WERI-Rb-1 (cell line): ENCODE results near the gene EDA.

ENCODE experiments used
- DNase-seq: peaks from one replicate; pipeline ENCODE4 v3.0.0-alpha.2; 2020
- H3K27ac ChIP-seq: fragments of 250-450 bp; sonication (Bioruptor Pico); 2 replicates; pipeline ENCODE4 v1.5.1; 2020; ENCODE audit warnings: mild to moderate bottlenecking, moderate library complexity
- H3K27me3 ChIP-seq: fragments of 250-450 bp; sonication (Bioruptor Pico); 2 replicates; pipeline ENCODE4 v1.5.1; 2021; ENCODE audit warnings: mild to moderate bottlenecking, low read depth, moderate library complexity; ENCODE audit not compliant: insufficient read depth, severe bottlenecking
- H3K36me3 ChIP-seq: fragments of 250-450 bp; sonication (Bioruptor Pico); 2 replicates; pipeline ENCODE4 v1.5.1; 2020; ENCODE audit warnings: mild to moderate bottlenecking, moderate library complexity
- H3K4me3 ChIP-seq: 2 replicates; pipeline ENCODE4 v1.5.1; 2011; ENCODE audit warnings: low read depth, mild to moderate bottlenecking, control low read depth, low read length
- H3K9me3 ChIP-seq: fragments of 250-450 bp; sonication (Bioruptor Pico); 2 replicates; pipeline ENCODE4 v1.5.1; 2021; ENCODE audit warnings: mild to moderate bottlenecking, moderate library complexity; ENCODE audit not compliant: severe bottlenecking
- CTCF ChIP-seq: IDR thresholded peaks from 2 replicates; pipeline ENCODE4 v1.5.1; 2011; ENCODE audit warnings: low read depth, mild to moderate bottlenecking, control low read depth, inconsistent platforms, low read length

Gene EDA

GRCh38 chrX:69605521-69605920 lies 10.4 kb upstream of the EDA start:
- Histone ChIP-seq H3K36me3 (no peaks in the 10 kb centered on the region), H3K27ac (no peak overlapping the region), H3K9me3 (no peaks in the 10 kb centered on the region), H3K4me3 (no peak overlapping the region), H3K27me3 (peaks cover 3% of the 10 kb centered on the region)
- no peak for TF ChIP-seq CTCF
- DNase-seq: no peak

DNA sequence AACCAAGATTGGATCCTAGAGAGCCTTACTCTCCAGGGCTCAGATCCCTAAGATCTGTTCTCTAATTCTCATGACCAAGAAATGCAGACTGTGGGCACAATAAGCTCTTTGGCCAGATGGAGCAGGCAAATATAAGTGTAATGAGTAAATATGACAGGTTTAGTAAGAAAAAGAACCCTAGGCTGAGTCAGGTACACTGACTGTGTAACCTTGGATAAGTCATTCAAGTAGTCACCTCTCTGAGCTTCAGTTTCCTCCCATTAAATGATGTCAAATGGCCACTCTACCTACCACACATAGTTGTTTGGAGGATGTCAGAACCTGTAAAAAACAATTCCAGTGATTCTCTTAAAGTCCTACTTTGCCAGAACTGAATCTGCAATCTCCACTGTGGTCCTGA lies 8.3 kb upstream of the EDA start:
- H3K36me3 ChIP-seq: no peaks in the 10 kb centered on the region
- peaks cover 3% of the 10 kb centered on the region for H3K27me3 ChIP-seq
- no peak overlapping the region for H3K4me3 ChIP-seq
- no peak for TF ChIP-seq CTCF
- no peak for DNase-seq
- H3K27ac ChIP-seq: no peak overlapping the region
- no peaks in the 10 kb centered on the region for H3K9me3 ChIP-seq

GRCh38 chrX:69613946-69614345 lies 2.0 kb upstream of the EDA start:
- Histone ChIP-seq H3K27ac (no peak overlapping the region), H3K9me3 (no peaks in the 10 kb centered on the region), H3K36me3 (no peaks in the 10 kb centered on the region), H3K27me3 (peaks cover 2% of the 10 kb centered on the region), H3K4me3 (no peak overlapping the region)
- no peak for TF ChIP-seq CTCF
- DNase-seq: no peak

GRCh38 chrX:69614886-69615285 lies 1.0 kb upstream of the EDA start:
- no peak for TF ChIP-seq CTCF
- Histone ChIP-seq H3K27ac (no peak overlapping the region), H3K9me3 (no peaks in the 10 kb centered on the region), H3K4me3 (no peak overlapping the region), H3K27me3 (peaks cover 2% of the 10 kb centered on the region), H3K36me3 (no peaks in the 10 kb centered on the region)
- no peak for DNase-seq

- no peaks in the 10 kb centered on the region for H3K36me3 ChIP-seq
- TF ChIP-seq CTCF: no peak
- H3K27me3 ChIP-seq: peaks cover 2% of the 10 kb centered on the region
- no peaks in the 10 kb centered on the region for H3K9me3 ChIP-seq
- no peak for DNase-seq
- H3K27ac ChIP-seq: no peak overlapping the region
- no peak overlapping the region for H3K4me3 ChIP-seq
Measured at GRCh38 chrX:69615342-69615741, 571 bp upstream of the EDA start.

DNA sequence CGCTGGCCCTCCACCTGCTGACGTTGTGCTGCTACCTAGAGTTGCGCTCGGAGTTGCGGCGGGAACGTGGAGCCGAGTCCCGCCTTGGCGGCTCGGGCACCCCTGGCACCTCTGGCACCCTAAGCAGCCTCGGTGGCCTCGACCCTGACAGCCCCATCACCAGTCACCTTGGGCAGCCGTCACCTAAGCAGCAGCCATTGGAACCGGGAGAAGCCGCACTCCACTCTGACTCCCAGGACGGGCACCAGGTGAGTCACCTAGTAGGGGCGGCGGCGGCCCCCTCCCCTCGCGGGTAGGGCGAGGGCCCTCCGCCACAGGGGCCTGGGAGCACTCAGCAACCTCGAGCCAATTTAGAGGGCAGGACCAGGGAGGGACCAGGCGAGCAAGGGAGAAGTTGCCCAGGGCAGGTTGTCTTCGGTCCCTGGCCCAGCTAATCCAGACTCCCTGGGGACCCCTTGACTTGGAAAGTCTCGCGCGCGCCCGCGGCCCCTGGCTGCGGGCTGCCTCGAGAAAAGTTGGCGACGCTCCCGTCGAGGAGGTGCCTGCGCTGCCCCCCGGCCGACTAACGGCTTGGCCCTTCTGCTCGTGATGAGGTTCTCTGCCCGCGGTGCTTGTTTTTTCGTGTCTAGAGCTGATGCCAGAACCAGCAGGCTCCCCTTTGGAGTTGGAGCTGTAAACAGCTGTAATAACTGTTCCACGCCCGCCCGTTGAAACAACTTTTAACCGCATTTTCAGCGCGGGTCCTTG lies 717 bp downstream of the EDA start:
- no peaks in the 10 kb centered on the region for H3K36me3 ChIP-seq
- no peaks in the 10 kb centered on the region for H3K9me3 ChIP-seq
- no peak for TF ChIP-seq CTCF
- H3K27me3 ChIP-seq: peaks cover 2% of the 10 kb centered on the region
- H3K27ac ChIP-seq: no peak overlapping the region
- peak; percentile 13 for DNase-seq
- H3K4me3 ChIP-seq: peak overlapping the region; percentile 56
